Epithelial cell of prostate (primary cell): ENCODE results near the gene PKN2.
"Not testable (repeated sequence)": the region's sequence is repeated elsewhere in the genome, so short reads cannot be mapped to it uniquely, and the experiment has no call there.

Source experiments
- DNase-seq: peaks from one replicate; pipeline ENCODE4 v3.0.0-alpha.2; 2011; ENCODE audit warnings: low read depth, low spot score
- H3K27ac ChIP-seq: fragments of 450-650 bp; 2 replicates; pipeline ENCODE4 v1.5.1; 2017; ENCODE audit warnings: mild to moderate bottlenecking

Gene PKN2

GRCh38 chr1:88779880-88780279, 95.8 kb downstream of the PKN2 start:
- no peak overlapping the region for H3K27ac ChIP-seq
- DNase-seq, result no peak

DNA sequence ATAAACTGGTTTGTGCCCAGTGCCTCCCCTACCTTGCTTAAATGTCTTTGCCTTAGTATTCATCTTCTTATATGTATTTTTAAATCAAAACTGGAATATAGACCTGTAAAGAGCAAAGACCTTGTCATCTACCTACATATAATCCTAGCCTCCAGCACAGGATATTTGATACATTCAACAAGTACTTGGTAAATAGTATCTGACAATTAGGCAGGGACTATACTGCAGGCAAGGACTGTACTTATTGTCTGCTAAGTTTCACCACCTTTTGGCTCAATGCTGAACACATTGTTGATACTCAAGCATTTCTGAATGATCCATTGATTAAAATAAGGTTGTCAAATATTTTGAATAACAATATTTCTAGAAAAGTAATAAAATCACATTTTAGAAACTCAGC, 96.4 kb downstream of the PKN2 start:
- H3K27ac ChIP-seq, result no peak overlapping the region
- no peak for DNase-seq

DNA sequence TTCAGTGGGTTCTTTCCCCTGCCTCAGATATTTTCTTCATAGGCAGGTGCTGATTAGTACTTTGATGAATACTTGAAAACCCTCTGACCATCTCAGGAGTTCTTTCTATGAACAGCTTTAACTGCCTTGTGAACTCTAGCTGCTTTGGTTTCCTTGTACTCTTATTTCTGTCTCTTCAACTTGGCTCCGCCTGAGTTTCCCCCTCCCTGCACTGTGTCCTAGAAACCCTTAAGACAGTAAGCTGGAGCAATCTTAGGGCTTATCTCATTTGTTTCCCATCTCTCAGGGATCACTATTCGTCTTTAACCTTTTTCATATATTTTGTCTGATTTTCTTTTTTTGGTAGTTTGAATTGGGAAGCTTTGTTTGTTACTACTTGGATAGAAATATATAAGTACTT, 99.1 kb downstream of the PKN2 start:
- H3K27ac ChIP-seq, result no peak overlapping the region
- no peak for DNase-seq

DNA sequence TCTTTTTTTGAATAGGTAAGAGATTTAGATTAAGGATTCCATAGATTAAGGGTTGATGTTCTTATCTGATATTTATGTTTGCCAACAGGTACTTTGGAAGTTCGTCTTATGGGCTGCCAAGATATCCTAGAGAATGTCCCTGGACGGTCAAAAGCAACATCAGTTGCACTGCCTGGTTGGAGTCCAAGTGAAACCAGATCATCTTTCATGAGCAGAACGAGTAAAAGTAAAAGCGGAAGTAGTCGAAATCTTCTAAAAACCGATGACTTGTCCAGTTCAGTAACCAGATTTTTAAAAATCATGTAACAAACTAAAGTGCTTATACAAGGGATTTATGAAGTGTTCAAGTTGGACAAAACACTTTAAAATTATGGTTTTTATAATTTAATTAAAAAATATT, 100.5 kb downstream of the PKN2 start:
- DNase-seq, result no peak
- H3K27ac ChIP-seq, result no peak overlapping the region

- no peak overlapping the region for H3K27ac ChIP-seq
- DNase-seq, result no peak
Observed at GRCh38 chr1:88787023-88787903, 103.2 kb downstream of the PKN2 start.

DNA sequence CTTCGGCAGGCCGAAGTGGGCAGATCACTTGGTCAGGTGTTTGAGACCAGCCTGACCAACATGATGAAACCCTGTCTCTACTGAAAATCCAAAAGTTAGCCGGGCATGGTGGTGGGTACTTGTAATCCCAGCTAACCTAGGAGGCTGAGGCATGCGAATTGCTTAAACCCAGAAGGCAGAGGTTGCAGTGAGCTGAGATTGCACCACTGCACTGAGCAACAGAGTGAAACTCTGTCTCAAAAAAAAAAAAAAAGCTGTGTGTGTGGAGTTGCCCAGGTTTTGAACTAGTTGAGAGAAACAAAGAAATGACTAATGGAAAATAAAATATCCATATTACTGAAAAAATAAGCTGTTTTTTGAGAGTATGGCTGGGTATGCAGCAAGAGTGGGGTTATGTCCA, 107.1 kb downstream of the PKN2 start:
- no peak overlapping the region for H3K27ac ChIP-seq
- DNase-seq, result no peak

- H3K27ac ChIP-seq, result no peak overlapping the region
- DNase-seq, result no peak
Observed at GRCh38 chr1:88799491-88799890, 115.4 kb downstream of the PKN2 start.

- peak overlapping the region; percentile 82 for H3K27ac ChIP-seq
- DNase-seq, result no peak
Observed at GRCh38 chr1:88800382-88801051, 116.4 kb downstream of the PKN2 start.

DNA sequence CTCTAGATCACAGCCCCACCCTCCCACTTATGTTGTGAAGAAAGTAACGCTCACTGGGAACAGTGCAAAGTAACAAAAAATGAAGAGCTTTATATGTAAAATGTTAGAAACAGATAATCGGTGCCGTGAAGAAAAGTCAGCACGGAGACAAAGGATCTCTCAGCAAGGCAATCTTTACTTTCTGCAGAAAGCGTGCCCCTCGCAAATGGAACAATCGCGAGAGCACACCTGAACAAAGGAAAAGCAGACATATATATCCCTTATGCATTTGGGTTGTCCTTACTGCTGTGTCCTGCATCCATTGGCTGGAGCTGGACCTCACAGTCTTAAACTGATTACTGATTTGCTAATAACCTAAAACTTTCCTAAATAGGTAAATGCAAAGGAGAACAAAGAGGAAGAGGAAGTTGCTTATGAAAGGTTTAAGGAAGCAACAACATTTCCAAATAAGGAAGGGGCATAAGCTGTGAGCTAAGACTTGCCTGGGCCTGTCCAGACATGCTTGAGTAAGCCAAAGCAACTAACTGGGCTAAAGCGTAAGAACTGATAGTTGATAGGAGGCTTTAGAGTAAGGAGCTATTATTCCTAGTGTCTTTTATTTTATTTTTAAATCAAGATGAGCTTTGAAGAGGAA, 117.6 kb downstream of the PKN2 start:
- peak; percentile 45 for DNase-seq
- H3K27ac ChIP-seq, result peak overlapping the region; percentile 82

- peak overlapping the region; percentile 82 for H3K27ac ChIP-seq
Observed at GRCh38 chr1:88802404-88802803, 118.3 kb downstream of the PKN2 start.

DNA sequence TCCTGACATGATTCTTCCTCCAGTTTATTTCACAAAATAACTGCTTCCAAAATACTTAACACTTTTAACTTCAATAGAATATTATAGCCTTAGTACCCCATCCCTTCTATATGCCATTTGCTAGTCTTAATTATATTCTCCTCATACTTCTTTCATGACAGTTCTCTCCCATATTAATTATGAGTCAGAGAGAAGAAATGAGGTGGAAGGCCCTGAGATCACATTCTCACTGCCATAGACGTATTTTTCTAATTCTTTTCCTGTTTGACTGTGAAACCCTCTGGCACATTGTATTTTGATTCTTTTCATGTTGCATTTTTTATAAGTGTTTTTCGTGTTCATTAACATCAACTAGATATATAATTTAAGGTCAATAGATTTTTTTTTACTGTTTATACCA, 118.9 kb downstream of the PKN2 start:
- DNase-seq, result peak; percentile 2
- peak overlapping the region; percentile 82 for H3K27ac ChIP-seq

More at GRCh38 chr1:88802404-88802803, 118.3 kb downstream of the PKN2 start:
- no peak for DNase-seq

DNA sequence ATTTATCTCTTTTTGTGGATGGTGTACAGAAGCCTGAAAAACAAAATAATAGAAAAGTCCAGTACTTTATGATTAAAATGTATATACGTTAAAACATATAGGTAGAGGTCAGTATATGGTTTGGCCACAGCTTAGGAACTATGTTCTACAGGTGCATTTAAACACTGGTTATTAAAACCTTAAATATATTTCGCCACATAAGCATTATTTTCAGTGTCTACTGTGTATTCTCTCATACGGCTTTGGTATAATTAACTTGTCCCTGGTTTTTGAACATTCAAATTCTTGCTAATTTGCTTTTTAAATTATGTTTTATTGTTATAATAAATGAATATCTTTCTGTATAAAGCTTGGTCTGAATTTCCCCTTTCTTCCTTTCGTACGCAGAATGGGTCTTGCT, 119.4 kb downstream of the PKN2 start:
- H3K27ac ChIP-seq, result peak overlapping the region; percentile 82
- DNase-seq, result no peak

- H3K27ac ChIP-seq, result no peak overlapping the region
- no peak for DNase-seq
Observed at GRCh38 chr1:88812366-88812765, 128.3 kb downstream of the PKN2 start.

DNA sequence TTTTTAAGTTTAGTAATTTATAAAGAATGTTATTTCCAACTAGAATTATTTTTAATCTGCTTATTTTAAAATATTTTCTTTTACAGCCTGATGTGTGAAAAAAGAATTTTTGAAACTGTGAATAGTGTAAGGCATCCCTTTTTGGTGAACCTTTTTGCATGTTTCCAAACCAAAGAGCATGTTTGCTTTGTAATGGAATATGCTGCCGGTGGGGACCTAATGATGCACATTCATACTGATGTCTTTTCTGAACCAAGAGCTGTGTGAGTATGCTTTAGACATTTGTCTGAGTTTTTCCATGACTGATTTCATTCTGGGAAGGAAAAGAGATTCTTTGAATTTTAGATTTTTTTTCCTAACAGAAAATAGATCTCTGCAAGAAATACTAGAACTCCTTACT, 129.4 kb downstream of the PKN2 start:
- H3K27ac ChIP-seq, result no peak overlapping the region
- no peak for DNase-seq

GRCh38 chr1:88819642-88820041, 135.6 kb downstream of the PKN2 start:
- not testable (repeated sequence) for H3K27ac ChIP-seq, DNase-seq

- H3K27ac ChIP-seq, result no peak overlapping the region
- DNase-seq, result no peak
Observed at GRCh38 chr1:88825721-88826120, 141.6 kb downstream of the PKN2 start.

DNA sequence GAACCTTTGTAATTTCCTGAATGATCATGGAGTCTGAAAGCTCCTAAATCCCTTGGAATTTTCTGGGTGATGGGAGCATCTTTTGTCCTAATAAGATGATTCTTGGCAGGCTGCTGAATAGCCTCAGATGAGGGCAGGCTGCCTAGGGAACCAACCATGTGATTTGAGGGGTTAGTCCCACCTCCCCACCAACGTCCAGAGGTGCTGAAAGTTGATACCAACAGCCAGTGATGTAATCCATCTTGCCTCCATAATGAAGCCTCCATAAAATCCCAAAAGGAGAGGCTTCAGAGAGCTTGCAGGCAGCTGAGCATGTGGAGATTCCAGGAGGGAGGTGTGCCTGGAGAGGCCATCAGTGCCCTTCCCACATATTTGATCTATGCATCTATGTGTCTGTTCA, 163.6 kb downstream of the PKN2 start:
- no peak for DNase-seq
- no peak overlapping the region for H3K27ac ChIP-seq

- H3K27ac ChIP-seq, result no peak overlapping the region
- no peak for DNase-seq
Observed at GRCh38 chr1:88851303-88852063, 167.4 kb downstream of the PKN2 start.

- no peak for DNase-seq
- H3K27ac ChIP-seq, result no peak overlapping the region
Observed at GRCh38 chr1:88867743-88868521, 183.9 kb downstream of the PKN2 start.

DNA sequence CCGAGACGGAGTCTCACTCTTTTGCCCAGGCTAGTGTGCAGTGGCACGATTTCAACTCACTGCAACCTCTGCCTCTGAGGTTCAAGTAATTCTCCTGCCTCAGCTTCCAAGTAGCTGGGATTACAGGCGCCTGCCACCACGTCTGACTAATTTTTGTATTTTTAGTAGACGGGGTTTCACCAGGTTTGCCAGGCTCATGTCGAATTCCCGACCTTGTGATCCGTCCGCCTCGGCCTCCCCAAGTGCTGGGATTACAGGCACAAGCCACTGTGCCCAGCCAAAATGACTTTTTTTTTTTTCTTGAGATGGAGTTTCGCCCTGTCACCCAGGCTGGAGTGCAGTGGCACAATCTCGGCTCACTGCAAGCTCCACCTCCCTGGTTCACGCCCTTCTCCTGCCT, 185.6 kb downstream of the PKN2 start:
- not testable (repeated sequence) for DNase-seq, H3K27ac ChIP-seq
